ENCODE results near the gene SLITRK5.

Gene SLITRK5

GRCh38 chr13:87698268-87698667, 27.1 kb downstream of the SLITRK5 start:
- Histone ChIP-seq H3K27ac (no peak overlapping the region), H3K9me3 (no peaks in the 10 kb centered on the region), H3K27me3 (no peaks in the 10 kb centered on the region), H3K4me1 (no peaks in the 10 kb centered on the region), H3K36me3 (no peaks in the 10 kb centered on the region), H4K20me1 (no peaks in the 10 kb centered on the region), H3K4me2 (no peak overlapping the region), H3K4me3 (no peak overlapping the region), H3K9ac (no peak overlapping the region)
- TF ChIP-seq Cebpa-rat (IDR thresholded peaks at IDR 0.05) = no peak

GRCh38 chr13:87709947-87710346, 38.8 kb downstream of the SLITRK5 start:
- no peak for TF ChIP-seq Cebpa-rat (IDR thresholded peaks at IDR 0.05)
- H3K4me2 ChIP-seq = no peak overlapping the region
- H3K4me1 ChIP-seq = no peaks in the 10 kb centered on the region
- H3K4me3 ChIP-seq = no peak overlapping the region
- no peaks in the 10 kb centered on the region for H3K36me3 ChIP-seq
- no peak overlapping the region for H3K9ac ChIP-seq
- H3K27ac ChIP-seq = no peak overlapping the region
- no peaks in the 10 kb centered on the region for H3K9me3 ChIP-seq
- no peaks in the 10 kb centered on the region for H3K27me3 ChIP-seq
- H4K20me1 ChIP-seq = no peaks in the 10 kb centered on the region

- no peak overlapping the region for H3K4me3 ChIP-seq
- H3K27me3 ChIP-seq = no peaks in the 10 kb centered on the region
- no peak overlapping the region for H3K27ac ChIP-seq
- no peaks in the 10 kb centered on the region for H3K36me3 ChIP-seq
- TF ChIP-seq Cebpa-rat (IDR thresholded peaks at IDR 0.05) = no peak
- H3K9ac ChIP-seq = no peak overlapping the region
- H4K20me1 ChIP-seq = no peaks in the 10 kb centered on the region
- no peaks in the 10 kb centered on the region for H3K4me1 ChIP-seq
- H3K9me3 ChIP-seq = no peaks in the 10 kb centered on the region
- no peak overlapping the region for H3K4me2 ChIP-seq
These were observed 40.8 kb downstream of the SLITRK5 start for GRCh38 chr13:87712012-87712411.

Measured in BLaER1 (cell line).